ENCODE results near the gene PCDHGC3.

Gene PCDHGC3

DNA sequence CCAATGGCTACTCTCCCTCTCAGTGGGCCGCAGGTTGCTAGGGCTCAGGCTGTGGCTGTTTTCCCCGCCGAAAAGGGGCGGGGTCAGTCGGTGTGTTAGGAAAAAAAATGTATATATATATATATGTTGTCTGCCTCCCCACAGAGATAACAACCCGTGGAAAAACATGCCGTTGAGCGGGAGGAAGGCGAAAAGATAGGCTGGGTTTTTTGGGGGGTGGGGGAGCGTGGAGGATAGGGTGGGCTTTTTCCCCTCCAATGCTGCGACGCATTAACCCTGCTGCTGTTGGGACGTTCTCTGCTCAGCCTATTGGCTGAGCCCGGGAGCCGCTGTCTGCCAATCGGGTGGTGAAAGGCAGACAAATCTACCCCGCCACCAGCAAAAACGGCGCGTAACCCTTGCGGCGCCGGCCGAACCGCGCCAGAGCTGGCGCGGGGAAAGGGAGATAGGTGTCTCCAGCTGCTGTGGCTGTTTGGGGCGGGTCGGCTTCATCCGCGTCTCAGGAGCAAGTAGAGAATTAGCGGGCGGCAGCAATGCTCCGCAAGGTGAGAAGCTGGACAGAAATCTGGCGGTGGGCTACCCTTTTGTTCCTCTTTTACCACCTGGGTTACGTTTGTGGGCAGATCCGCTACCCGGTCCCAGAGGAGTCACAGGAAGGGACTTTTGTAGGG lies 9.0 kb downstream of the PCDHGC3 start, which contains the start of gene PCDHGC4:
Gene PCDHGC4 (plus strand): TSS at position 390 of the 671 bp plus-strand sequence. CDS start 144 bp downstream, at position 534.
- H3K4me3 ChIP-seq (ENCODE audit: low read depth, low read length): peak within 1 kb of the TSS; percentile 9
- DNase-seq (ENCODE audit: low read depth): peak; percentile 20
- TF ChIP-seq, protein P1, sequence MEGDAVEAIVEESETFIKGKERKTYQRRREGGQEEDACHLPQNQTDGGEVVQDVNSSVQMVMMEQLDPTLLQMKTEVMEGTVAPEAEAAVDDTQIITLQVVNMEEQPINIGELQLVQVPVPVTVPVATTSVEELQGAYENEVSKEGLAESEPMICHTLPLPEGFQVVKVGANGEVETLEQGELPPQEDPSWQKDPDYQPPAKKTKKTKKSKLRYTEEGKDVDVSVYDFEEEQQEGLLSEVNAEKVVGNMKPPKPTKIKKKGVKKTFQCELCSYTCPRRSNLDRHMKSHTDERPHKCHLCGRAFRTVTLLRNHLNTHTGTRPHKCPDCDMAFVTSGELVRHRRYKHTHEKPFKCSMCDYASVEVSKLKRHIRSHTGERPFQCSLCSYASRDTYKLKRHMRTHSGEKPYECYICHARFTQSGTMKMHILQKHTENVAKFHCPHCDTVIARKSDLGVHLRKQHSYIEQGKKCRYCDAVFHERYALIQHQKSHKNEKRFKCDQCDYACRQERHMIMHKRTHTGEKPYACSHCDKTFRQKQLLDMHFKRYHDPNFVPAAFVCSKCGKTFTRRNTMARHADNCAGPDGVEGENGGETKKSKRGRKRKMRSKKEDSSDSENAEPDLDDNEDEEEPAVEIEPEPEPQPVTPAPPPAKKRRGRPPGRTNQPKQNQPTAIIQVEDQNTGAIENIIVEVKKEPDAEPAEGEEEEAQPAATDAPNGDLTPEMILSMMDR (IDR thresholded peaks at IDR 0.05; ENCODE audit: insufficient read depth, low read depth, low read length, missing control alignments): no peak

- DNase-seq (ENCODE audit: low read depth): no peak
- H3K4me3 ChIP-seq (ENCODE audit: low read depth, low read length): no peak overlapping the region
- TF ChIP-seq, protein P1 (IDR thresholded peaks at IDR 0.05; ENCODE audit: insufficient read depth, low read depth, low read length, missing control alignments): no peak
Measured at GRCh38 chr5:141485321-141486055, 9.7 kb downstream of the PCDHGC3 start.

GRCh38 chr5:141486091-141486490 lies 10.3 kb downstream of the PCDHGC3 start:
- TF ChIP-seq, protein P1 (IDR thresholded peaks at IDR 0.05; ENCODE audit: insufficient read depth, low read depth, low read length, missing control alignments): no peak
- DNase-seq (ENCODE audit: low read depth): no peak
- no peak overlapping the region for H3K4me3 ChIP-seq (ENCODE audit: low read depth, low read length)

DNA sequence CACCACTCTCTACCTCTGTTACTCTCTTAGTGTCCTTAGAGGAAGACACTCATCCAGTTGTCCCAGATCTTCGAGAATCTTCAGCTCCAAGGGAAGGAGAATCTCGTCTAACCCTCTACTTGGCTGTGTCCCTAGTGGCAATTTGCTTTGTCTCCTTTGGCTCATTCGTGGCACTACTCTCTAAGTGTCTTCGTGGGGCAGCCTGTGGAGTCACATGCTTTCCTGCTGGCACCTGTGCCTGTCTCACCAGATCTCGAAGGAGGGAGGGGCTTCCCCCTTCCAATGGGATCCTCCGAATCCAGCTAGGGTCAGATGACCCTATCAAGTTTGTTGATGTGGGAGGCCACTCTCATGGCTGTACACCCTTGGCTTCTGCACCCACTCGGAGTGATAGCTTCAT lies 11.4 kb downstream of the PCDHGC3 start:
- TF ChIP-seq, protein P1 (IDR thresholded peaks at IDR 0.05; ENCODE audit: insufficient read depth, low read depth, low read length, missing control alignments): no peak
- DNase-seq (ENCODE audit: low read depth): no peak
- H3K4me3 ChIP-seq (ENCODE audit: low read depth, low read length): no peak overlapping the region

DNA sequence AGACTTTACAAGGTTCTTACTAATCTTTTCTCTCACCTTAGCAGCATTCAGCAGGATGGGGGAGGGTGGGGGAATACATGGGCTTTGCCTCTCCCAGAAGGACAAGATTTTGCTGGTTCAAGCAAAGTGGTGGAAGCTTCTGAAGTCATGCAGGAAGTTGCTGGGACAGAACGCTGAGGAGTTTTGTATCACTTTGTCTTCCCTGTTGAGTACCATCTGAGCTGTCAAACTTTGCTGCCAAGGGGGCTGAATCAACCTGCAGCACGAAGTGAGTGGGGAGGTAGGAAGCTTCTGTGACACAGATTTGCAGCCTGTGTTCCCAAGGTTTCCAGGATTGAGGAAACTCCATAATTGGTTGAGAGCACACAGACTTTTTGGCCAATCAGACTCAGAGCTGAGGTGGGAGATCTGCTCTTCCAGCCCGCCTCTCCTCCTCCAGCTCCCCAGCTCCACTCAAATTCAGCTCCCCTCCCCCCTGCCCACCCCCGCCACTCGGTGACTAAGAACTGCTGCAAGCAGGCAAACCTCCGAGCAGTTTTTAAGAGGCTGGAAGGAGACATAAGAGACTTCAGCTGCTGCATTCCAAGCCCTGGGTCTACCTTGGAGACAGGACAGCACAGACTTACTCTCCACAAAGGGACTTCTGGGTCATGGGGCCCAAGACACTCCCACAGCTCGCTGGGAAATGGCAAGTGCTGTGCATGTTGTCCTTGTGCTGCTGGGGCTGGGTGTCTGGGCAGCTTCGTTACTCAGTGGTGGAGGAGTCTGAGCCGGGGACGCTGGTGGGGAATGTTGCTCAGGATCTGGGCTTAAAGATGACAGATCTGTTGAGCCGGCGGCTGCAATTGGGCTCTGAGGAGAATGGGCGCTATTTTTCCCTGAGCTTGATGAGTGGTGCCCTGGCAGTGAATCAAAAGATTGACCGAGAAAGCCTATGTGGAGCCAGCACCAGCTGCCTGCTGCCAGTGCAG lies 13.1 kb downstream of the PCDHGC3 start, which contains the start of gene PCDHGC5:
Gene PCDHGC5 (plus strand): TSS at position 491 of the 971 bp plus-strand sequence. CDS start 160 bp downstream, at position 651.
- H3K4me3 ChIP-seq (ENCODE audit: low read depth, low read length): no peak within 1 kb of the TSS
- DNase-seq (ENCODE audit: low read depth): no peak
- TF ChIP-seq, protein P1 (IDR thresholded peaks at IDR 0.05; ENCODE audit: insufficient read depth, low read depth, low read length, missing control alignments): no peak

DNA sequence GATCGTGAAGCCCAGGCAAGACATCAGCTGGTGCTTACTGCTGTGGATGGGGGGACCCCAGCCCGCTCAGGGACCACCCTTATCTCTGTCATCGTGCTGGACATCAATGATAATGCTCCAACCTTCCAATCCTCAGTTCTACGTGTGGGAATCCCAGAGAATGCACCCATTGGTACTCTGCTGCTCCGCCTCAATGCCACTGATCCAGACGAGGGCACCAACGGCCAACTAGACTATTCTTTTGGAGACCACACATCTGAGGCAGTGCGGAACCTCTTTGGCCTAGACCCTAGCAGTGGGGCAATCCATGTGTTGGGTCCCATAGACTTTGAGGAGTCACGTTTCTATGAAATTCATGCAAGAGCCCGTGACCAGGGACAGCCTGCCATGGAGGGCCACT lies 14.1 kb downstream of the PCDHGC3 start:
- no peak for DNase-seq (ENCODE audit: low read depth)
- TF ChIP-seq, protein P1 (IDR thresholded peaks at IDR 0.05; ENCODE audit: insufficient read depth, low read depth, low read length, missing control alignments): no peak
- H3K4me3 ChIP-seq (ENCODE audit: low read depth, low read length): no peak overlapping the region

Measured in GM12865 (cell line).